D721Med (cell line): ENCODE measurements around the gene CFAP69.
A peak's percentile ranks its signal among the peaks of the same experiment; 100 is the strongest.

Experiments
- DNase-seq: peaks from one replicate; pipeline ENCODE4 v3.0.0; 2011; ENCODE audit warnings: low spot score; ENCODE audit not compliant: insufficient read length
- FAIRE-seq: peaks from 2 replicates; lab custom pipeline; 2011; peaks lifted over from hg19 to GRCh38; lab: Jason Lieb, UNC
- TF ChIP-seq, protein P1 (sequence below): IDR thresholded peaks from 2 replicates; pipeline ENCODE4 v1.5.1; 2012; ENCODE audit warnings: mild to moderate bottlenecking, control low read depth; ENCODE audit not compliant: insufficient read depth; ENCODE audit errors: missing control alignments

CFAP69 gene

GRCh38 chr7:90231304-90231703 is 13.7 kb upstream of the CFAP69 start:
- no peak for DNase-seq
- no peak for FAIRE-seq
- TF ChIP-seq, protein P1, sequence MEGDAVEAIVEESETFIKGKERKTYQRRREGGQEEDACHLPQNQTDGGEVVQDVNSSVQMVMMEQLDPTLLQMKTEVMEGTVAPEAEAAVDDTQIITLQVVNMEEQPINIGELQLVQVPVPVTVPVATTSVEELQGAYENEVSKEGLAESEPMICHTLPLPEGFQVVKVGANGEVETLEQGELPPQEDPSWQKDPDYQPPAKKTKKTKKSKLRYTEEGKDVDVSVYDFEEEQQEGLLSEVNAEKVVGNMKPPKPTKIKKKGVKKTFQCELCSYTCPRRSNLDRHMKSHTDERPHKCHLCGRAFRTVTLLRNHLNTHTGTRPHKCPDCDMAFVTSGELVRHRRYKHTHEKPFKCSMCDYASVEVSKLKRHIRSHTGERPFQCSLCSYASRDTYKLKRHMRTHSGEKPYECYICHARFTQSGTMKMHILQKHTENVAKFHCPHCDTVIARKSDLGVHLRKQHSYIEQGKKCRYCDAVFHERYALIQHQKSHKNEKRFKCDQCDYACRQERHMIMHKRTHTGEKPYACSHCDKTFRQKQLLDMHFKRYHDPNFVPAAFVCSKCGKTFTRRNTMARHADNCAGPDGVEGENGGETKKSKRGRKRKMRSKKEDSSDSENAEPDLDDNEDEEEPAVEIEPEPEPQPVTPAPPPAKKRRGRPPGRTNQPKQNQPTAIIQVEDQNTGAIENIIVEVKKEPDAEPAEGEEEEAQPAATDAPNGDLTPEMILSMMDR = no peak

DNA sequence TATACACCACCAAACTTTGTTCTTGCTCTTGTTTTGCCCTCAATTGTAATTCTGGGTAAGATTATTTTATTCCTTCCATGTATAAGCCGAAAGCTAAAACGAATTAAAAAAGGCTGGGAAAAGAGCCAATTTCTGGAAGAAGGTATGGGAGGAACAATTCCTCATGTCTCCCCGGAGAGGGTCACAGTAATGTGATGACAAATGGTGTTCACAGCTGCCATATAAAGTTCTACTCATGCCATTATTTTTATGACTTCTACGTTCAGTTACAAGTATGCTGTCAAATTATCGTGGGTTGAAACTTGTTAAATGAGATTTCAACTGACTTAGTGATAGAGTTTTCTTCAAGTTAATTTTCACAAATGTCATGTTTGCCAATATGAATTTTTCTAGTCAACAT is 12.5 kb upstream of the CFAP69 start:
- FAIRE-seq (peak; percentile 29), DNase-seq (no peak)
- TF ChIP-seq, protein P1 = no peak

- TF ChIP-seq, protein P1 = no peak
- no peak for DNase-seq
- FAIRE-seq = peak; percentile 35
Observed at GRCh38 chr7:90233569-90233968, 11.4 kb upstream of the CFAP69 start.

GRCh38 chr7:90236721-90237289 is 8.2 kb upstream of the CFAP69 start:
- TF ChIP-seq, protein P1 = no peak
- FAIRE-seq = peak; percentile 77
- DNase-seq = no peak

GRCh38 chr7:90238022-90238421 is 7.0 kb upstream of the CFAP69 start:
- FAIRE-seq = no peak
- DNase-seq = no peak
- TF ChIP-seq, protein P1 = no peak

DNA sequence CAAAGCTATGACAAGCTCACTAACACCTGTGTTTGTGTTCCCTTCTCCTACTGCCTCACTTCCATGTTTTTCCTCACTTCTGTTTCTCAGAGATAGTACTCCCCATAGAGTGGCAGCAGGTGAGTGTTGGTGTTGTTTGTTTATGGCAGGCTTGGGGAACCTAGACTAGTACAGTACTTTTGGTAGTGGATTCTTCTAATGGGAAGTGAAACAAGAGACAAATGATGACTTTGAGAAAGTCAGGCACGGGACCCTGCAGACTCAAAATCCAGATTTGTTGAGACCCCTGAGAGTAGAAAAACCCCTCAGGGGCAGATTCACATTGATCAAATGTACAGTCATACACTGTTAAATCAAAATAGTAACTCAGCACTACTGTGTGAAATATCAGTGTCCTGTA is 6.4 kb upstream of the CFAP69 start:
- TF ChIP-seq, protein P1 = no peak
- DNase-seq (no peak), FAIRE-seq (no peak)

GRCh38 chr7:90239050-90239449 is 5.9 kb upstream of the CFAP69 start:
- DNase-seq (no peak), FAIRE-seq (no peak)
- TF ChIP-seq, protein P1 = no peak
